GM18861 (cell line): ENCODE results near the gene ZNHIT2.
"Not testable (repeated sequence)": the region's sequence is repeated elsewhere in the genome, so short reads cannot be mapped to it uniquely, and the experiment has no call there.

Source experiments
- ATAC-seq: cut with Tn5 transposase; IDR thresholded peaks from one replicate; pipeline ENCODE4 v1.9.1; 2021; ENCODE audit not compliant: unreplicated experiment

ZNHIT2 gene

DNA sequence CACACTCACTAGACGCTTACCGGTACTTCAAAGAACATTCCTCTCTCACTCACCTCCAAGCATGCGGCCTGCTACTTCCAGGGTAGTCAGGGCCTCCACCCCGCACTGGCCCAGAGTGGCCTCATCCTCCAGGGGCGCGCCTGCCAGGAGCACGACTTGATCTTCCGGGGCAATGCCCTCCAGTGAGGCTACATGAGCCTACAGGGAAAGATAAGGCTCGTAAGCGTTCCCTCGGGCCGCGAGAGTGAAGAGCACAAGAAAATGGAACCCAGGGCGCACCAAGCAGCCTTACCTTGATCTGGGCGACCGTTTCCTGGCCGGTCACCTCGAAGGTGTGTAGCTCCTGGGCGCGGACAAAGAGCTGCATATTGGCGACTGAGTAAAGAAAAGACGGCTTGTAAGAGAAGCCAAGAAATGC, 4.0 kb upstream of the ZNHIT2 start:
- no peak for ATAC-seq

- ATAC-seq = no peak
Measured at GRCh38 chr11:65120831-65121230, 3.3 kb upstream of the ZNHIT2 start.

DNA sequence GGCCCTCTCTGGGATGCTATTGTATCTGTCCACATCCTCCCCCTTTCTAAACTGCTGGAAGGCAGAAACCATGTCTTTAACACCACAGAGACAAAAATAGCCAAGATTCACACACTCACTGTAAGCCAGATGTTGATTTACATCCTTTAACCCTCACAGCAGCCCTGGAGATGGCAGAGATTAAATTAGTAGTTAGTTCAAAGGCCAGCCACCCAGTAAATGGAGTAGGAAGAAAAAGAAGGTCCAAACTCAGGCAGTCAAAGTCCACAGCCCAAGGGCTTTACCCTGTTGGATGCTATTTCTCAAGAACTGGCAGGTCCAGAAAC, 2.1 kb upstream of the ZNHIT2 start:
- ATAC-seq = no peak

- not testable (repeated sequence) for ATAC-seq
Measured at GRCh38 chr11:65118891-65119669, 1.6 kb upstream of the ZNHIT2 start.

DNA sequence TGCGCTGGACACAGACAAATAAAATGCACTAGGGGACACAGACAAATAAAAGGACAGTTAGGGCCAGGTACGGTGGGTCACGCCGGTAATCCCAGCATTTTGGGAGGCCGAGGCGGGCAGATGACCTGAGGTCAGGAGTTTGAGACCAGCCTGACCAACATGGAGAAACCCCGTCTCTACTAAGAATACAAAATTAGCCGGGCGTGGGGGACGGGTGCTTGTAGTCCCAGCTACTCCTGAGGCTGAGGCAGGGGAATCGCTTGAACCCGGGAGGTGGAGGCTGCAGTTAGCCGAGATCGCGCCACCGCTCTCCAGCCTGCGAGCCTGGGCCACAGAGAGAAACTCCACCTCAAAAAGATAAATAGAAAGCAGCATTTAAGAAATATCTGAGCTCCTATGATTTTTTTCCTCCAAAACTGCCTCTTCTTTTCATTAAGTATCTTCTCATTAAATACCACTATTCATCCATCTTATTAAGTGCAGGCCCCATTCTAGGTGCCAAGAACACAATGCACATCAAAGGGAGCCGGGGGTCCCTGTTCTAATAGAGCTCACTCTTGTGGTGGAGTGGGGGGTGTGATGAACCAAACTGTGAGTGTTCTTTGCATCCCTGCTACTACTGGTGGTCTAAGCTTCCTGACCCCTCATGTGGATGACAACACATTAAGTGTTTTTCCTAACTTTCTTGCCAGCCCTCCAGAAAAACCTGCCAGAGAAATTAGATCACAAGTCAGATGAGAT, 766 bp upstream of the ZNHIT2 start:
- ATAC-seq = no peak

DNA sequence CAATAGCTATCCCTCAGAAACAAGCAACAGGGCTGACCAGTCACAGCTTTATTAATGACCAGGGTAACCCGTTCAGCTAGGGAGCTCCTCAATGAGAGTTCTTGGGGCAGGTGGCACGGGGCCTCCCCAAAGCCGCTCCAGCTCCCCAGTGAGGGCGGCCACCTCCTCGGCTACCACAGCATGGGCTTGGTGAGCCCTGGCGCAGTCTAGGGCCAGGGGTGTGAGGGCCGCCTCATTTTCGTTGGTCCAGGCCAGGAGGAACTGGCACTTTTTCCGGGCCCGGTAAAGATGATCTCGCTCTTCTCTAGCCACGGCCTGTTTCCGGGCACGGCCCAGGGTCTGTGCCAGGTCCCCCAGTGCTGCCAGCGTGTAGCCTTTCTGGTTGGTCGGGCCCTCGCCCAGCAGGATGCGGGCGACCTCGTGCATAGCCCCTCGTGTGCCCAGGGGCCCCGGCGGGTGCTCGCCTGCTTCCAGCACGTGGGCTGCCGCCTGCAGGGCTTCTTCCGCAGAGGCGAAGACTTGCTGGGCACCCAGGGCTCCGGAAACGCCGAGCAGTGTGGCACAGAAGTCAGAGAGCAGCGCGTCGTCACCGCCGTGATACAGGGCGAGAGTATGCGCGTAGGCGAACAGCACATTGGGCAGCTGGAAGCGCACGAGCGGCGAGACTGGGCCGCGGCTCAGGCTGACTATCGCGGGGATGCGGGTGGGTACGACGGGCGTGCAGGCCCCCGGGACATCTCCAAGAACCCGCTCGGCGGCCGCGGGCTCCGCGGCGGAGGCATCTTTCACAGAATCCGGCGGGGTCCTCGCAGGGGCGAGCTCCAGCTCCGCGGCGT, 913 bp downstream of the ZNHIT2 start:
- ATAC-seq = no peak

- no peak for ATAC-seq
Measured at GRCh38 chr11:65115361-65116082, 2.0 kb downstream of the ZNHIT2 start.

DNA sequence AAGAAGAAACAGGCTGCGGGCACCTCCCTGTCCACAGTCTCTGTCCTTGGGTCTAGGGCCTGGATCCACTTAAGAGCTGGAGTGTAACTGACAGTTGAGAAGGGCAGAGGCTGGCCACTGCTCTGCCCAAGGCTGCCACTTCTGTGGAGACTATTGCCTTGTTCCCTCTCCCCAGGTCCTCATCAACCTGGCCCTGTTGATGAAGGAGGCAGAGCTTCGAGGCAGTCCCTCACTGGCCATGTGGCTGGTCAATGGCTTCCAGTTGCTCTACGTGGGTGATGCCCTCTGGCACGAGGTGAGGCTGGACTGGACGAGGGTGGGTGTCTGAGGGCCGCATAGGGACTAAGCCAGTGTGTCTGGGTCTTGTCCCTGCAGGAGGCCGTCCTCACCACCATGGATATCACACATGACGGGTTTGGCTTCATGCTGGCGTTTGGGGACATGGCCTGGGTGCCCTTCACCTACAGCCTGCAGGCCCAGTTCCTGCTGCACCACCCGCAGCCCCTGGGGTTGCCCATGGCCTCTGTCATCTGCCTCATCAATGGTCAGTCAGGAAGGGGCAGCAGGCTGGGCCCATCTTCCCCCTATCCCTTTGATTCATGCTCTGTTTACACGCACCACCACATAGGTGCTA, 2.8 kb downstream of the ZNHIT2 start:
- ATAC-seq = no peak

DNA sequence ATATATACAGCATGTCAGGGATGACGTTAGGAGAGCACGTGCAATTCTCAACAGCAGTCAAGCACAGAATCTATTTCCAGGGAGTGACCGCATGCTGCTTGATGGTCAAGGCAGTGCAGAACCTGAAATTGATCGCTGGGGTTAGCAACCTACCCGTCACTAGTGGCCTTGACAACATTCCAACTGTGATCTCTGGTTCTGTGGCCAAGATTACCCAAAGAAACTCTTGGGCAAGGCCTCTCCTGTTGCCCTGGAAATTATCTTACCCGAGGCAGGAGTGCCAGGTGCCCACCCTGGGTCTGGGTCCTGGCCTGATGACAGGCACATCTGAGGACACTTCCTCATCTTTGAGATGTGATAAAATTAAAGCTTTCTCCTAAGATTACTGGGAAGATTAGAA, 3.7 kb downstream of the ZNHIT2 start:
- ATAC-seq = no peak

DNA sequence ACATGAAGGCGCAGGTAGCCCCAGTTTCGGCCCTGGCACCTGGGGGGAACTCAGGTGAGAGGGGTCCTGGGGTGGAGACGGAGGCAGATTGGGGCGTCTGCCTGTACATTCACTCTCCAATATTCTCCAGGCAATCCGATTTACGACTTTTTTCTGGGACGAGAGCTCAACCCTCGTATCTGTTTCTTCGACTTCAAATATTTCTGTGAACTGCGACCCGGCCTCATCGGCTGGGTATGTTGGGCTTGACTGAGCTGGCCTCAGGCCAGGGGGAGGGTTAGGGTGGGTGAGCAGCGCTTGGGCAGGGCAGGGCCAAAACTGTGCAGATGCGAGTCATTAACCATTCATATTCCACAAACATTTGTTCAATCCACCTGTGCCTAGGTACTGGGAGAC, 4.1 kb downstream of the ZNHIT2 start:
- no peak for ATAC-seq

DNA sequence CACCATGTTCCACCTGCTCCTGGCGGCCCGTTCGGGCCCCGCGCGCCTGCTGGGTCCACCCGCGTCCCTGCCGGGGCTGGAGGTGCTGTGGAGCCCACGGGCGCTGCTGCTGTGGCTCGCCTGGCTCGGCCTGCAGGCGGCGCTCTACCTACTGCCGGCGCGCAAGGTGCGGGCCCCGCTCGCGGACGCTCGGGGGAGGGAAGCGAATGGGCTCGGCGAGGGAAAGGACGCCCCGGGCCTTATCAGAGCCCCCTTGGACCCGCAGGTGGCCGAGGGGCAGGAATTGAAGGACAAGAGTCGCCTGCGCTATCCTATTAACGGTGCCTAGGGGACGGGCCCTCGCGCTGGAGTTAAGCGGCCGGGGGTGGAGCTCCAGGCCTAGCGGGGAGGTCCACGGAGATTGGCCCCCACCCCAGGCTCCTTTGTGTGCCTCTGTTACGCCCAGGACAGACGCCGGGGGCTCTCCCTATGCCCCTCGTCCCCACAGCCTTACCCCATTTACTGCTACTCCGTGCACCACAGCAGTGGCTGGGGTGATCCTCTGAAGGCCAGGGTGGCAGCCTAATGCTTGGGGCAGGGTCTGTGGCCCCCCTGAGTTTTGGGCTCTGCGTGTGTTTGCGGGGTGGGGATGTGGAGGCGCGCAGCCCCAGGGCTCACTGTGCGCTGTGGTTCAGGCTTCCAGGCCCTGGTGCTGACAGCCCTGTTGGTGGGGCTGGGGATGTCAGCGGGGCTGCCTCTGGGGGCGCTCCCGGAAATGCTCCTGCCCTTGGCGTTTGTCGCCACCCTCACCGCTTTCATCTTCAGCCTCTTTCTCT, 4.7 kb downstream of the ZNHIT2 start:
- ATAC-seq = peak; percentile 28

DNA sequence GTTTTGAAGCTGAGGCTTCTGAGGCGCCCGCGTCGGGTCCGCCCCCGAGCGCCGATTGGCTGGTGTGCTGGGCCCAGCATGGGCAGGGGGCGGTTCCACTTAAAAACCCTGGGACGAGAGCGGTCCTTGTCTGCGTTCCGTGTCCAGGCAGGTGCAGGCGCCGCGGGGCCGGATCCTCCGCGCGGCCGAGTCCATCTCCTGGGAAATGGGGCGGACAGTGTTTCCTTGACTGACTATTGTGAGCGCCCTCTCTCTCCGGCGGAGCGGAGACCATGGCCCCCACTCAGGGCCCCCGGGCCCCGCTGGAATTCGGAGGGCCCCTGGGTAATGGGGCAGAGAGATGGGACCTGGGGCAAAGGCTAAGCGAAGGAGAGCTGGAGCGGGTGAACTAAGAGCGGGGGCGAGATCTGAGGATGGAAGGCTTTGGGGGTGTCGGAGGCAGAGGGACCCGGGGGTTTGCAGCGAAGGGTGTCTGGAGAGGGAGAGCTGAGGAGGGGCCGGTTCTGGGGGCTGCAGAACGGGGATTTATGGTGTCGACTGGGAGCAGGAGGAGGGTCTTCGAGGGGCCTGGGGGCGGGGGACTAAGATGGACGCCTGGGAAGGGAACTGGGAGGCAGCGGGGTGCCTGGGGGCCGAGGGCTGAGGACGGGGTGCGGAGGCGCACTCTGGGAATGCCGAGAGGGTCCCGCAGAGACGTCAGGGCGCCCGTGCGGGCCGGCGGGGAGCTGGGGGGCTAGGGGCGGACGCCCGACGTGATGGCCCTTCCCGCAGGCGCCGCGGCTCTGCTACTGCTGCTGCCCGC, 5.6 kb downstream of the ZNHIT2 start, which contains the start of gene TM7SF2:
Gene TM7SF2, plus strand, starts transcription at position 129 of the 802 bp plus-strand sequence. Its CDS starts 144 bp downstream, at position 273.
- ATAC-seq = peak; percentile 45

GRCh38 chr11:65111159-65111743, 6.2 kb downstream of the ZNHIT2 start:
- no peak for ATAC-seq

GRCh38 chr11:65110354-65110861, 7.1 kb downstream of the ZNHIT2 start:
- ATAC-seq = no peak

DNA sequence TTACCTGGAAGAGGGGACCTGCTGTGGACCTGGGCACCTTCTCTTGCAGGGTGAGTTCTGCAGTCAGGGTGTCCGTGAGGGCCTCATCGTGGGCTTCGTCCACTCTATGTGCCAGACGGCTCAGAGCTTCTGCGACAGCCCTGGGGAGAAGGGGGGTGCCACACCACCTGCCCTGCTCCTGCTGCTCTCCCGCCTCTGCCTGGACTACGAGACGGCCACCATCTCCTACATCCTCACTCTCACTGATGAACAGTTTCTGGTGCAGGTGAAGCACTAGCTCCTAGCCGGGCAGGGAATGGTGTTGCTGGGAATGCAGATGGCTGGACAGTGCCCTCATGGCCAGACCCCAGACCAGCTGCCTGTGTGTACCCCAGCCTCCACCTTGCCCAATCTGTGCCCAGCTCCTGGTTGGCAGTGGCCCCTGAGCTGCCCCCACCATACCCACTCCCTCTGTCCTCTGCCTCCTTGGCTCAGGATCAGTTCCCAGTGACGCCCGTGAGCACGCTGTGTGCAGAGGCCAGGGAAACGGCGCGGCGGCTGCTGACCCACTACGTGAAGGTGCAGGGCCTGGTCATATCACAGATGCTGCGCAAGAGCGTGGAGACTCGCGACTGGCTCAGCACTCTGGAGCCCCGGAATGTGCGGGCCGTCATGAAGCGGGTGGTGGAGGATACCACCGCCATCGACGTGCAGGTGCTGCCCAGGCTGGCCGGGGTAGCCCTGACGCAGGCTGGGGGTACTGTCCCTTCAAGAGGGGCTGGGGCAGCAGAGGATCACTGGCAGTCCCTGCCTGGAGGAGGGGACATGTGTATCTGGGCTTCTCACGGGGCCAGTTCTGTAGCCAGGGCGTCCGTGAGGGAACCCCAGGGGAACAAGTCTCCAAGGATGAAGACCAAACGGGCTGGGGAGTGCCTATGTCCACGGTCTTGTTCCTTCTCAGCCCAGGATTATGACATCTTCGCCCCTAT, 8.0 kb downstream of the ZNHIT2 start:
- ATAC-seq = no peak

DNA sequence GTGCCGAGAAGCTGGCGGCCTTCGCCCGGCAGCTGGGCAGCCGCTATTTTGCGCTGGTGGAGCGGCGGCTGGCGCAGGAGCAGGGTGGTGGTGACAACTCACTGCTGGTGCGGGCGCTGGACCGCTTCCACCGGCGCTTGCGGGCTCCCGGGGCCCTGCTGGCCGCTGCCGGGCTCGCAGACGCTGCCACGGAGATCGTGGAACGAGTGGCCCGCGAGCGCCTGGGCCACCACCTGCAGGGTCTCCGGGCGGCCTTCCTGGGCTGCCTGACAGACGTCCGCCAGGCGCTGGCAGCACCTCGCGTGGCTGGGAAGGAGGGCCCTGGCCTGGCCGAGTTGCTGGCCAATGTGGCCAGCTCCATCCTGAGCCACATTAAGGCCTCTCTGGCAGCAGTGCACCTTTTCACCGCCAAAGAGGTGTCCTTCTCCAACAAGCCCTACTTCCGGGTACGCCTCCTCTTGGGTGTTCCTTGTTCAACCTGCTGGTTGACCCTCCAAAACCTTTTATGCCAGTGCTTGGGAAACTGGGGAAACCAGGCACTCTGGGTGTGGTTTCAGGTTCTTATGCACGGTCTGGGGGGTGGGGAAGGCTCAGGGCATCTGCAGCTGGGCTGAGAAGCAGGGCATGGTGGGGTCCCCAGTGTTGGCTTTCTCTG, 8.9 kb downstream of the ZNHIT2 start:
- no peak for ATAC-seq
